GM12872 (cell line): ENCODE measurements around the gene NXF1.

Experiments
- TF ChIP-seq, protein P1 (sequence below): IDR thresholded peaks from 3 replicates; pipeline ENCODE4 v1.5.1; 2011; ENCODE audit warnings: low read depth, mild to moderate bottlenecking, low read length, moderate library complexity; ENCODE audit not compliant: insufficient read depth

NXF1 gene

DNA sequence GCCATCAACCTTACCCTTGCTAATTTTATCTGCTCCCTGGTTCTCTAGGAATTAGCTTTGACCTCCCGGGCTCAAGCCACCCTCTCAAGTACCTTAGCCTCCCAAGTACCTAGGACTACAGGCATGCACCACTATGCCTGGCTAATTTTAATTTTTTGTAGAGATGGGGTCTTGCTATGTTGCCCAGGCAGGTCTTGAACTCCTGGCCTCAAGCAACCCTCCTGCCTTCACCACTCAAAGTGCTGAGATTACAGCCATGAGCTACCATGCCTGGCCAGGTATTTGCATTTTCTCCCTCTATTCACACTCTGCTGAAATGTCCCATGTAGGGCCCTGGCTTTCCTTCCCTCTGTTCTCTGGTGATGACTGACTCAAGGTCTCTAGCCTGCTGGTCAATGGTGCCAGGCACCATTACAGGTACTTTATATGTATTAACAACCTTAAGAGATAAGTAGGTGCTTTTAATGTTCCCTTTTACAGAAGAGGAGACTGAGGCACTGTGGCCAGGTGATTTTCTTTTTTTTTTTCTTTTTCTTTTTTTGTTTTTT is 42.6 kb upstream of the NXF1 start:
- TF ChIP-seq, protein P1, sequence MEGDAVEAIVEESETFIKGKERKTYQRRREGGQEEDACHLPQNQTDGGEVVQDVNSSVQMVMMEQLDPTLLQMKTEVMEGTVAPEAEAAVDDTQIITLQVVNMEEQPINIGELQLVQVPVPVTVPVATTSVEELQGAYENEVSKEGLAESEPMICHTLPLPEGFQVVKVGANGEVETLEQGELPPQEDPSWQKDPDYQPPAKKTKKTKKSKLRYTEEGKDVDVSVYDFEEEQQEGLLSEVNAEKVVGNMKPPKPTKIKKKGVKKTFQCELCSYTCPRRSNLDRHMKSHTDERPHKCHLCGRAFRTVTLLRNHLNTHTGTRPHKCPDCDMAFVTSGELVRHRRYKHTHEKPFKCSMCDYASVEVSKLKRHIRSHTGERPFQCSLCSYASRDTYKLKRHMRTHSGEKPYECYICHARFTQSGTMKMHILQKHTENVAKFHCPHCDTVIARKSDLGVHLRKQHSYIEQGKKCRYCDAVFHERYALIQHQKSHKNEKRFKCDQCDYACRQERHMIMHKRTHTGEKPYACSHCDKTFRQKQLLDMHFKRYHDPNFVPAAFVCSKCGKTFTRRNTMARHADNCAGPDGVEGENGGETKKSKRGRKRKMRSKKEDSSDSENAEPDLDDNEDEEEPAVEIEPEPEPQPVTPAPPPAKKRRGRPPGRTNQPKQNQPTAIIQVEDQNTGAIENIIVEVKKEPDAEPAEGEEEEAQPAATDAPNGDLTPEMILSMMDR, result no peak

DNA sequence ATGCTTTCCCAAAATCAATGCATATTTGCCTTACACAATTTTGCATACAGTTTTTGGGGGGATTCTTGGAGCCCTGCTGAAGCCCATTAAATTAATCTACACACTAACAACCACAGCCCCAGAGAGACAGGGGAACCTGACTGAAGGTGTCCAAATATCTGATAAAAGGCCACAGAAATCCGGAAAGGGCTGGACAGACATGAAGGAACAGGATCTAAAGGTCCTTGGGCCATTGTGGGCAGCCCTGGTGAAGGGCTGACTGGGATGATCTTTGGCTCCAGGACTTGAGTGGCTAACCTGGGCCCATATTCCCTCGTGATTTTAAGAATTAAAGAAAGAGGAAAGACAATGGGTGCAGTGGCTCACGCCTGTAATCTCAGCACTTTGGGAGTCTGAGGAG is 40.9 kb upstream of the NXF1 start:
- TF ChIP-seq, protein P1, result no peak

DNA sequence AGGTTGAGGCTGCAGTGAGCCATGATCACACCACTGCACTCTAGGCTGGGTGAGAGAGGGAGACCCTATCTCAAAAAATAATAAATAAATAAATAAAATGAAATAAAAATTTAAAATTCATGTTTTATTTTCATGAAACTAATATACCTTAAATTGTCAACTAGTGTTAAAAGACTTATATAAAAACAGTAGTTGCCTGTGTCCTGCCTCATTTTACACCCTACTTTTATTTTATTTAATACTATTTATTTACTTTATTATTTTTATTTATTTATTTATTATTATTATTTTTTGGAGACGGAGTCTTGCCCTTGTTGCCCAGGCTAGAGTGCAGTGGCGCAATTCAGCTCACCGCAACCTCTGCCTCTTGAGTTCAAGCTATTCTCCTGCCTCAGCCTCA is 38.9 kb upstream of the NXF1 start:
- TF ChIP-seq, protein P1, result no peak

- TF ChIP-seq, protein P1, result no peak
These were observed 38.2 kb upstream of the NXF1 start for GRCh38 chr11:62843466-62843865.

DNA sequence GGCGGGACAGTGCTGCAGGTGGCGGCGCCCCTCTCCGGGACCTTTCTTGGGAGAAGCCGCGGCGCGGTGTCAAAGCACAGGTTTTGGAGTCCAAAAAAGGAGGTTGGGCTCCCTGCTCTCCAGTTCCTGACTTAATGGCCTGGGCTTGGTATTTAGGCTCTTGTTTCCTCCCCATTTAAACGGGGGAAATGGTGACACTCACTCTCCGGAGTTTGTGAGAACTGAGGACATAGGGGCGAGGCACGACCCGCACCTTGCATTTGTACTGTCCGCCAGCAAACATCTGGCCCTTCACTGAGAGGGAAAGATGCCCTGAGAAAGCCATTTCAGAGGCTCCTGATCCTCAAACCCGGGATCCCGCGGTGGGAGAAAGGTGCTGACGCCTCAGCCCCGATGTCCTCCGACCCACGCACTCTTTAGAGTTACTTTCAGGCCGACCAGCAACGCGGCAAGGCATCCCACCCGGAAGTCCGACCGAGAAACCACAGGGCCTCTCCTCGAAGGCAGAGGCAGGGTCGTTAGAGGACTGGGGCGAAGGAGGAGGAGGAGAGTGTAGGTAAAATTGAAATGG is 37.0 kb upstream of the NXF1 start:
- TF ChIP-seq, protein P1, result no peak

DNA sequence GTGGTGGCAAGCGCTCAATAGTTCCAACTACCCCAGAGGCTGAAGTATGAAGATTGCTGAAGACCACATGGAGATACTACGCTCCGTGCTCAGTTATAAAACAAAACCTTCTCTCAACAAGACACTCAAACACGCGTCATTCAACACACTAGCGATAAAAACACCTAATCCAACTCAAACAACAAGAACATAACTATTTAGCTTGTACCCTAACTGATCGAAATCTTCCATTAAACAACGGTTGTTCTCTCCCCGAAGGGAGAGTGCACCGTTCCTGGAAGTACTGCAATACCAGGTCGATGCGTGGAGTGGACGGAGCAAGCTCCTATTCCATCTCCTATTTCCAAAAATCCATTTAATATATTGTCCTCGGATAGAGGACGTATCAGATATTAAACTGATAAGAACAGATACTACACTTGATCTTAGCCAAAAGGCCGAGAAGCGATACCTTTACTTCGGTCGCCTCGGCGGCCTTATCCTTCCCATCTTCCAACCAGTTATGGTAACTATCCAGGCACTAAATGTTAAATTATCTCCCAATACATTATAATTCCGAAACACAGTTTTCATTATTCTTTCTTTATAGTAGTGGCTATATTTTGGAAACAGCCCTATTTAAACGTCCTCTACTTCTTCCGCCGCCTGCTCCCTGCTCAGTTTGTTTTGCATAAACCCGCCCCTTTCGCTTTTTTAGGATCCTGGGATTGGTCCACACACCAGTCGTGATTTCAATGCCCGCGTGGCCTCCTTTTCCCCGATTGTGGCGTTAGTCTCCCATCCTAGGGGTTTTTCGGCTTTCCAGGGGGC is 36.3 kb upstream of the NXF1 start:
- TF ChIP-seq, protein P1, result no peak

- TF ChIP-seq, protein P1, result no peak
These were observed 34.1 kb upstream of the NXF1 start, which contains the start of gene WDR74 for GRCh38 chr11:62839050-62839945. Gene WDR74, minus strand, starts transcription at chr11:62839590. Its CDS starts 20 bp downstream, at chr11:62839570.
